ENCODE results near the gene KCTD8.

Gene KCTD8

GRCh38 chr4:44232262-44232661 is 216.3 kb downstream of the KCTD8 start:
- CTCF ChIA-PET, result no interaction called here
- TF ChIP-seq, protein P1, sequence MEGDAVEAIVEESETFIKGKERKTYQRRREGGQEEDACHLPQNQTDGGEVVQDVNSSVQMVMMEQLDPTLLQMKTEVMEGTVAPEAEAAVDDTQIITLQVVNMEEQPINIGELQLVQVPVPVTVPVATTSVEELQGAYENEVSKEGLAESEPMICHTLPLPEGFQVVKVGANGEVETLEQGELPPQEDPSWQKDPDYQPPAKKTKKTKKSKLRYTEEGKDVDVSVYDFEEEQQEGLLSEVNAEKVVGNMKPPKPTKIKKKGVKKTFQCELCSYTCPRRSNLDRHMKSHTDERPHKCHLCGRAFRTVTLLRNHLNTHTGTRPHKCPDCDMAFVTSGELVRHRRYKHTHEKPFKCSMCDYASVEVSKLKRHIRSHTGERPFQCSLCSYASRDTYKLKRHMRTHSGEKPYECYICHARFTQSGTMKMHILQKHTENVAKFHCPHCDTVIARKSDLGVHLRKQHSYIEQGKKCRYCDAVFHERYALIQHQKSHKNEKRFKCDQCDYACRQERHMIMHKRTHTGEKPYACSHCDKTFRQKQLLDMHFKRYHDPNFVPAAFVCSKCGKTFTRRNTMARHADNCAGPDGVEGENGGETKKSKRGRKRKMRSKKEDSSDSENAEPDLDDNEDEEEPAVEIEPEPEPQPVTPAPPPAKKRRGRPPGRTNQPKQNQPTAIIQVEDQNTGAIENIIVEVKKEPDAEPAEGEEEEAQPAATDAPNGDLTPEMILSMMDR (IDR thresholded peaks at IDR 0.05; ENCODE audit: insufficient read depth, low read length, missing control alignments), result no peak
- DNase-seq (ENCODE audit: low read depth, low spot score), result no peak
- POLR2A ChIA-PET, result no interaction called here
- H3K4me3 ChIP-seq (ENCODE audit: low read depth, low read length), result no peak overlapping the region

DNA sequence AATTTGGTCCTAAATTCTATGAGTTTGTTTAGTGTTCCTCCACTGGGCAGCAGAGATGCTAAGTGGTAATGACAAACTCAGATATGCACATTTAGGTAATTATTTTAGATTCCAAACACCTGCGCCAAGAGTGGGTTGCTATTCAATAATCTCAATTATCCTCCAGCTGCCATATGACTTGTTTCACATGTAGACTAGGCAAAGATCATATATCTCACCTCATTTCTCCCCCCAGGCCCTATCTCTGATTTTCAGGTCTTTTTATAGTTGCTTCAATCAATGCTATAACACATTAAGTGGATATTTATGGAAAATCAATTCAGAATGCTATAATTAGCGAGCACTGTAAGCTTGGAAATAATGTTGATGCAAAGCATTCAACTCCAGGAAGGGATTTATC is 217.6 kb downstream of the KCTD8 start:
- DNase-seq (ENCODE audit: low read depth, low spot score), result no peak
- POLR2A ChIA-PET, result no interaction called here
- no peak overlapping the region for H3K4me3 ChIP-seq (ENCODE audit: low read depth, low read length)
- TF ChIP-seq, protein P1 (IDR thresholded peaks at IDR 0.05; ENCODE audit: insufficient read depth, low read length, missing control alignments), result no peak
- CTCF ChIA-PET, result no interaction called here

DNA sequence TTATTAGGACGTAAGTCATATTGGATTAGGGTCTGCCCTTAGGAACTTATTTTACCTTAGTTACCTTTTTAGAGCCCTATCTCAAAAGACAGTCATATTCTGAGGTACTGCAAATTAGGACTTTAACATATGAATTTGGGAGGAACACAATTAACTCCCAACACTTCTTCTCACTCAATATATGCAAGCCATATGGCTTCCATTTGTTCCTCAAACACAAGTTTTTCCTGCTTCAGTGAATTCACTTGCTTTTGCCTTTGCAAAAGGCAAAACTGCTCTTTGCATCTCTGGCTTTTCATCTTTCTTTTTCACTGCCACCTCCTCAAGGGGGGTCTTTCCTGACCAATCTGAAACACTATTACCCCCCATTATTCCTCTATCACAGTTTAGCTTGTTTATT is 220.3 kb downstream of the KCTD8 start:
- DNase-seq (ENCODE audit: low read depth, low spot score), result no peak
- TF ChIP-seq, protein P1 (IDR thresholded peaks at IDR 0.05; ENCODE audit: insufficient read depth, low read length, missing control alignments), result no peak
- POLR2A ChIA-PET, result no interaction called here
- no peak overlapping the region for H3K4me3 ChIP-seq (ENCODE audit: low read depth, low read length)
- CTCF ChIA-PET, result no interaction called here

- H3K4me3 ChIP-seq (ENCODE audit: low read depth, low read length), result no peak overlapping the region
- TF ChIP-seq, protein P1 (IDR thresholded peaks at IDR 0.05; ENCODE audit: insufficient read depth, low read length, missing control alignments), result no peak
- no peak for DNase-seq (ENCODE audit: low read depth, low spot score)
- ChIA-PET POLR2A (no interaction called here), CTCF (no interaction called here)
Observed at GRCh38 chr4:44221407-44221806, 227.2 kb downstream of the KCTD8 start.

DNA sequence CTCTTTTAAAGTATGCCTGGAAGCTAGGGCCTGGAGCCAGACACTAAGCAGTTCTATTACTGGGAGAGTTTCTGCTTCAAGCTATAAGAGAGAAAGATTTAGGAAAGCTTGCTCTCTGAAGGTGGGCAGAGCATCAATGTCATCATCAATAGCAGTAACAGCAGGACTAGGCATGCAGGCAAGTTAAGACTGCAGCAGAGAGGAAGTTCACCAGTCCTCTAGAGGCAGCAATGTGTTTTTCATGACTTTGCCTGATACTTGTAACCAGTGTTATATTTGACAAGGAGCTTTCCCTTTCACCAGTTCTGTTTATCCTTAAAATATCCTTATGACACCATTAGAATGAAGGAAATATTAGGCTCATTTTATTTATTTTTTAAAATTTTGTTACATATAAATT is 237.9 kb downstream of the KCTD8 start:
- TF ChIP-seq, protein P1 (IDR thresholded peaks at IDR 0.05; ENCODE audit: insufficient read depth, low read length, missing control alignments), result no peak
- DNase-seq (ENCODE audit: low read depth, low spot score), result no peak

GRCh38 chr4:44196796-44197195 is 251.8 kb downstream of the KCTD8 start:
- no peak overlapping the region for H3K4me3 ChIP-seq (ENCODE audit: low read depth, low read length)
- no peak for DNase-seq (ENCODE audit: low read depth, low spot score)
- ChIA-PET POLR2A (interaction anchor here (0.6 kb wide), 1 partner anchor 194 kb away, joined by 3 read pairs; no protein-coding TSS in a partner anchor), CTCF (no interaction called here)
- TF ChIP-seq, protein P1 (IDR thresholded peaks at IDR 0.05; ENCODE audit: insufficient read depth, low read length, missing control alignments), result no peak

More for the DNA sequence above, 237.9 kb downstream of the KCTD8 start:
- H3K4me3 ChIP-seq (ENCODE audit: low read depth, low read length), result no peak overlapping the region
- CTCF ChIA-PET, result no interaction called here
- POLR2A ChIA-PET, result no interaction called here

All from AG04449 (cell line).